ENCODE measurements around the gene CFAP97D2.
"Not testable (repeated sequence)": the region's sequence is repeated elsewhere in the genome, so short reads cannot be mapped to it uniquely, and the experiment has no call there.

The CFAP97D2 gene

GRCh38 chr13:114140131-114140905 lies 38.7 kb upstream of the CFAP97D2 start:
- ATAC-seq: peak; percentile 25
- peaks cover 9% of the 10 kb centered on the region for H3K4me1 Mint-ChIP-seq
- no peak overlapping the region for H3K4me3 Mint-ChIP-seq
- no peak overlapping the region for H3K27ac Mint-ChIP-seq
- H3K27me3 Mint-ChIP-seq: no peaks in the 10 kb centered on the region
- peak in 1 of 2 donors; percentile 36 for DNase-seq
- H3K9me3 Mint-ChIP-seq: peaks cover 0 to 4% of the 10 kb centered on the region in 2 donors

GRCh38 chr13:114140906-114141250 lies 38.2 kb upstream of the CFAP97D2 start:
- no peaks in the 10 kb centered on the region for H3K27me3 Mint-ChIP-seq
- H3K4me1 Mint-ChIP-seq: peaks cover 15% of the 10 kb centered on the region
- ATAC-seq (peak; percentile 56), DNase-seq (peak; percentile 54 to 55)
- no peak overlapping the region for H3K4me3 Mint-ChIP-seq
- no peak overlapping the region for H3K27ac Mint-ChIP-seq
- peaks cover 0 to 4% of the 10 kb centered on the region in 2 donors for H3K9me3 Mint-ChIP-seq

GRCh38 chr13:114141261-114141996 lies 37.6 kb upstream of the CFAP97D2 start:
- no peak for DNase-seq
- H3K27me3 Mint-ChIP-seq: no peaks in the 10 kb centered on the region
- ATAC-seq: no peak
- H3K9me3 Mint-ChIP-seq: peaks cover 0 to 4% of the 10 kb centered on the region in 2 donors
- H3K4me1 Mint-ChIP-seq: peaks cover 21% of the 10 kb centered on the region
- no peak overlapping the region for H3K4me3 Mint-ChIP-seq
- no peak overlapping the region for H3K27ac Mint-ChIP-seq

DNA sequence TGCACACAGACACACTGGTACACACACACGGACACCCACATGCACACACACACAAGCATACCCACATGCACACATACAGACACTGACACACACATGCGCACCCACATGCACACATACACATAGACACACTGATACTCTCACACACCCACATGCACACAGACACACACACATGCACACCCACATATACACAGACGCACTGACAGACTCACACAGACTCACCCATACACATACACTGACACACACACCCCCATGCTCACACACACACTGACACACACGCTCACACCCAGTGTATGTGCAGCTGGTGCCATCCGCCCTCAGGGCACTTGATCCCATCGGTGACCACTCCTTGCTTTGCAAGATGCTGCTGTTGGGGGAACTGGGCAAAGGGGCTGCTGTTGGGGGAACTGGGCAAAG lies 36.9 kb upstream of the CFAP97D2 start:
- H3K27ac Mint-ChIP-seq: no peak overlapping the region
- no peak for DNase-seq
- H3K27me3 Mint-ChIP-seq: no peaks in the 10 kb centered on the region
- H3K4me1 Mint-ChIP-seq: peaks cover 28% of the 10 kb centered on the region
- H3K4me3 Mint-ChIP-seq: no peak overlapping the region
- no peak for ATAC-seq
- H3K9me3 Mint-ChIP-seq: peaks cover 0 to 4% of the 10 kb centered on the region in 2 donors

GRCh38 chr13:114142640-114143490 lies 36.2 kb upstream of the CFAP97D2 start:
- Mint-ChIP-seq H3K4me1 (peaks cover 32% of the 10 kb centered on the region), H3K4me3 (no peak overlapping the region)
- peak; percentile 69 for ATAC-seq

GRCh38 chr13:114143806-114144605 lies 35.1 kb upstream of the CFAP97D2 start:
- Mint-ChIP-seq H3K27me3 (no peaks in the 10 kb centered on the region), H3K4me3 (peak overlapping the region in 1 of 2 donors; percentile 16), H3K27ac (no peak overlapping the region), H3K9me3 (no peaks in the 10 kb centered on the region), H3K4me1 (peaks cover 43% of the 10 kb centered on the region)
- ATAC-seq (peak; percentile 63), DNase-seq (peak; percentile 65 to 74)

More at GRCh38 chr13:114142640-114143490, 36.2 kb upstream of the CFAP97D2 start:
- no peaks in the 10 kb centered on the region for H3K27me3 Mint-ChIP-seq
- peak; percentile 57 to 75 for DNase-seq
- peaks cover 0 to 1% of the 10 kb centered on the region in 2 donors for H3K9me3 Mint-ChIP-seq
- H3K27ac Mint-ChIP-seq: no peak overlapping the region

GRCh38 chr13:114144606-114145244 lies 34.3 kb upstream of the CFAP97D2 start:
- DNase-seq: no peak
- ATAC-seq: no peak
- no peaks in the 10 kb centered on the region for H3K27me3 Mint-ChIP-seq

DNA sequence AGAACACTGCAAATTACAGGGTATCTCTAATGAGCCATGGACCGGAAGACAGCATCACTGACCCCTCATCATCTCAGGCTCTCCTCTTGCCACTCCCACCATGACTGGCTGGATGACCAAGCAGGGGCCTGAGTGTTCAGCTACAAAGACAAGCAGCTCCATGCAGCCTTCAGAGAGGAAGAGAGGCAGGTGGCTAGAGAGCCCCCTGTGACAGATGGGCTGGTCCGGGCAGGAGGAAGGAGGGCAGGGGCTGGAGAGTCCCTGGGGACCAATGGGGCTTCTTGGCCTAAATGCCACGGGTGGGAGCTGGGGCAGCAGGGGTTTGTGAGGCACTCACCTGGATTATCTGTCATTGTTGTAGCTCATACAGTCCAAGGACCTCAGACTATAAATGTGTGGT lies 33.8 kb upstream of the CFAP97D2 start:
- DNase-seq: no peak
- no peak overlapping the region for H3K27ac Mint-ChIP-seq
- ATAC-seq: no peak
- peak overlapping the region; percentile 6 to 16 for H3K4me3 Mint-ChIP-seq
- no peaks in the 10 kb centered on the region for H3K9me3 Mint-ChIP-seq
- H3K4me1 Mint-ChIP-seq: peaks cover 56% of the 10 kb centered on the region
- no peaks in the 10 kb centered on the region for H3K27me3 Mint-ChIP-seq

More at GRCh38 chr13:114144606-114145244, 34.3 kb upstream of the CFAP97D2 start:
- Mint-ChIP-seq H3K4me3 (peak overlapping the region; percentile 6 to 16), H3K4me1 (peaks cover 50% of the 10 kb centered on the region), H3K9me3 (no peaks in the 10 kb centered on the region), H3K27ac (no peak overlapping the region)

DNA sequence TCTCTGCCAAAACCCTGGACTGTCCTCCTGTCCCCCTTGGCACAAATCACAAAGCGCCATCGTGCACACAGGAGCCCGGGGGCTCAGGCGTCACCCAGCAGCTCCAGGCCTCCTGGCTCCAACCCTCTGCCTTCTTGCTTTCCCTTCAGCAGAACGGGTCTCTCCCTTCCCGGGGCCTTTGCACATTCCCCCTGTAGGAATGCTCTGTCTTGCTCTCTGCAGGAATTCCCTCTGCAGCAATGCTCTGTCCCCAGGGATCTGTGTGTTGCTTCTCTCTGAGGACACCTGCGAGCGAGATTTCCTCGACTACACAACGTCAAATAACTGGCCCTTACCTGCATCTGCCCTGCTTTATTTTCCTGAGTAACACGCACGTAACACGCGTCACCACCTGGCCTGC lies 33.3 kb upstream of the CFAP97D2 start:
- DNase-seq (no peak), ATAC-seq (no peak)
- Mint-ChIP-seq H3K27ac (no peak overlapping the region), H3K9me3 (no peaks in the 10 kb centered on the region), H3K4me3 (no peak overlapping the region), H3K27me3 (no peaks in the 10 kb centered on the region), H3K4me1 (peaks cover 60% of the 10 kb centered on the region)

DNA sequence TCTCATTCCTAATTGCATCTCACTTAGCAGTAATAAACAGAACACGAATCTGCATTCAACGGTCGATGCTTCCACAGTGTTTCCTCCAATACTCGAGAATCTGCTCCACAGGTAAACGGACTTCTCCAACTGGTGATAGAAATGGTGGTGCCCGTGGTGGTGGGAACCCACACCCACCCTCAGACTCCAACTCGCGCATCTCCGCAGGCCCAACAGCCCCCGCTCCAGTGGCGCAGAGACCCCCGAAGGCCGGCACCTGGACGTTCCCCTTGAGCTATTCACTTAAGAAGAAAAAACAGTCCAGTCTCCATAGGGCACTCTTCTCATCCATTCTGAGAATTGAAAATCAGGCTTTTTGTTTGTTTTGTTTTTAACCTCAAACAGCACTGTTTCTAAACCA lies 32.9 kb upstream of the CFAP97D2 start:
- Mint-ChIP-seq H3K9me3 (no peaks in the 10 kb centered on the region), H3K4me1 (peaks cover 65% of the 10 kb centered on the region), H3K27me3 (no peaks in the 10 kb centered on the region), H3K4me3 (peak overlapping the region in 1 of 2 donors; percentile 50), H3K27ac (peak overlapping the region in 1 of 2 donors; percentile 4)
- DNase-seq: no peak
- no peak for ATAC-seq

- H3K9me3 Mint-ChIP-seq: no peaks in the 10 kb centered on the region
- H3K4me1 Mint-ChIP-seq: peaks cover 69% of the 10 kb centered on the region
- DNase-seq: no peak
- peak overlapping the region; percentile 39 to 50 for H3K4me3 Mint-ChIP-seq
- peak overlapping the region; percentile 3 to 9 for H3K27ac Mint-ChIP-seq
- no peaks in the 10 kb centered on the region for H3K27me3 Mint-ChIP-seq
- no peak for ATAC-seq
Observed at GRCh38 chr13:114146629-114147028, 32.4 kb upstream of the CFAP97D2 start.

GRCh38 chr13:114147803-114148520 lies 31.1 kb upstream of the CFAP97D2 start:
- ATAC-seq (peak; percentile 63), DNase-seq (no peak)
- no peaks in the 10 kb centered on the region for H3K9me3 Mint-ChIP-seq
- peak overlapping the region; percentile 74 to 77 for H3K4me3 Mint-ChIP-seq
- no peaks in the 10 kb centered on the region for H3K27me3 Mint-ChIP-seq
- H3K27ac Mint-ChIP-seq: peak overlapping the region; percentile 93 to 96
- H3K4me1 Mint-ChIP-seq: peaks cover 83% of the 10 kb centered on the region

DNA sequence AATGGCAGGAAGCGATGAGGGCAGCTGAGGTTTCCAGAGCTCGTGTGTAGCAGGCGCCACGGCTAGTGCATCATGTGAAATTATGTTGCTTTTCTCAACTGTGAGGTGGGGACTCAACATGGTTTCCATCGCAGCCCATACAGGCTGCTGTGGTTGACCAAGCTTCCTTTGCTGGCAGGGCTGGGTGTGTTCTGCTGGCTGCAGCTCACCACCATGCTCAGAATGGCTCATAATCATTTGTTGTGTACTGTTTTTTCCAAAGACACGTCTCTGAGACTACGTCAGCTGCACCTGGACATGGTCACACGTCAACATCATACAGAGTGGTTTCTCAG lies 30.6 kb upstream of the CFAP97D2 start:
- ATAC-seq (peak; percentile 94), DNase-seq (peak; percentile 79 to 91)
- Mint-ChIP-seq H3K4me1 (peaks cover 88% of the 10 kb centered on the region), H3K9me3 (peaks cover 0 to 4% of the 10 kb centered on the region in 2 donors), H3K4me3 (peak overlapping the region; percentile 74 to 77), H3K27me3 (no peaks in the 10 kb centered on the region), H3K27ac (peak overlapping the region; percentile 93 to 96)

DNA sequence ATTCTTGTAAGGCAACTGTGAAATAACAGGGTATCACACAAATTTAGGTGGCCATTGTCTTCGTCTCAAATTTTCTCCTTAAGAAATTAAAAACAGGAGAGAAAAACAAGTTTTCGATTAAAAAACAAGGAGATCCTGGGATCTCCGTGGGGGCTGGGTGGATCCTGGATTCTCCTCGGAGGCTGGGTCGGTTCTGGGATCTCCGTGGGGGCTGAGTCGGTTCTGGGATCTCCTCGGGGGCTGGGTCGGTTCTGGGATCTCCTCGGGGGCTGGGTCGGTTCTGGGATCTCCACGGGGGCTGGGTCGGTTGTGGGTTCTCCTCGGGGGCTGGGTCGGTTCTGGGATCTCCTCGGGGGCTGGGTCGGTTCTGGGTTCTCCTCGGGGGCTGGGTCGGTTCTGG lies 30.2 kb upstream of the CFAP97D2 start:
- H3K4me1 Mint-ChIP-seq: peaks cover 92% of the 10 kb centered on the region
- not testable (repeated sequence) for ATAC-seq, DNase-seq, H3K9me3 Mint-ChIP-seq, H3K27me3 Mint-ChIP-seq
- H3K4me3 Mint-ChIP-seq: peak overlapping the region; percentile 74 to 77
- peak overlapping the region; percentile 93 to 96 for H3K27ac Mint-ChIP-seq

All from stimulated activated naive CD8-positive, alpha-beta T cell treated with anti-CD3 and anti-CD28 coated beads, Interleukin-15, amount 100 ng/mL, for 72 hours (primary cell).